GM23338 (cell line): ENCODE results near the gene MICALL1.

Source experiments
- CREB1 ChIP-seq: fragments of 250-450 bp; sonication (Bioruptor Pico); IDR thresholded peaks from 2 replicates; pipeline ENCODE4 v1.5.0; 2020; ENCODE audit warnings: low read depth, mild to moderate bottlenecking, moderate library complexity
- CTCF ChIP-seq, 2 experiments: fragments of 200-600 bp in 1 of 2; sonication (generic) in 1 of 2; conservative IDR thresholded peaks; 2 replicates each; pipeline versions ENCODE4 v1.5.1 to v1.6.1; 2016 to 2017; ENCODE audit warnings: antibody characterized with exemption in 2 of 2, low read depth in 2 of 2, mild to moderate bottlenecking in 2 of 2, moderate library complexity in 1 of 2
- ETS1 ChIP-seq: IDR thresholded peaks from 2 replicates; pipeline ENCODE4 v1.6.1; 2016; ENCODE audit warnings: antibody characterized with exemption
- EZH2 ChIP-seq: fragments of 200-600 bp; sonication (generic); IDR thresholded peaks from one replicate; pipeline ENCODE4 v1.8.0; 2017; ENCODE audit warnings: antibody characterized with exemption, mild to moderate bottlenecking, low read depth; ENCODE audit not compliant: unreplicated experiment
- EZH2phosphoT487 ChIP-seq: fragments of 200-600 bp; sonication (generic); IDR thresholded peaks from one replicate; pipeline ENCODE4 v1.8.1; 2018; ENCODE audit warnings: antibody characterized with exemption; ENCODE audit not compliant: unreplicated experiment
- JUNB ChIP-seq: IDR thresholded peaks from one replicate; pipeline ENCODE4 v1.6.1; 2016; ENCODE audit warnings: antibody characterized with exemption; ENCODE audit not compliant: unreplicated experiment
- NANOG ChIP-seq: IDR thresholded peaks from 2 replicates; pipeline ENCODE4 v1.6.1; 2016; ENCODE audit warnings: antibody characterized with exemption, borderline replicate concordance
- POLR2AphosphoS5 ChIP-seq: IDR thresholded peaks from 2 replicates; pipeline ENCODE4 v1.6.1; 2016; ENCODE audit warnings: antibody characterized with exemption, low read depth
- REST ChIP-seq: IDR thresholded peaks from one replicate; pipeline ENCODE4 v1.6.1; 2018; ENCODE audit warnings: antibody characterized with exemption; ENCODE audit not compliant: unreplicated experiment
- STAT1 ChIP-seq: IDR thresholded peaks from one replicate; pipeline ENCODE4 v1.6.1; 2016; ENCODE audit warnings: antibody characterized with exemption; ENCODE audit not compliant: unreplicated experiment
- ZNF114 ChIP-seq: fragments of 250-450 bp; sonication (Bioruptor Pico); IDR thresholded peaks from 2 replicates; pipeline ENCODE4 v1.5.0; 2020; ENCODE audit warnings: mild to moderate bottlenecking, moderate library complexity
- ZNF331 ChIP-seq: fragments of 250-450 bp; sonication (Bioruptor Pico); IDR thresholded peaks from 2 replicates; pipeline ENCODE4 v1.5.0; 2020; ENCODE audit warnings: low read depth, mild to moderate bottlenecking, moderate library complexity

GRCh38 chr22:37926358-37926757 lies 20.3 kb downstream of the MICALL1 start:
- TF ChIP-seq EZH2 (no peak), REST (no peak), CTCF (conservative IDR thresholded peaks at IDR 0.05; ENCODE audit: low read depth in 2 of 2) (no peak), POLR2AphosphoS5 (no peak), STAT1 (no peak), JUNB (no peak), EZH2phosphoT487 (no peak), ETS1 (no peak), CREB1 (CRISPR knock-in tag) (no peak), ZNF114 (CRISPR knock-in tag) (no peak), ZNF331 (CRISPR knock-in tag) (no peak), NANOG (no peak)
